HEK293 (cell line): Measurements from ENCODE around the gene DHRS3.
"Not testable (repeated sequence)": the region's sequence is repeated elsewhere in the genome, so short reads cannot be mapped to it uniquely, and the experiment has no call there.

ENCODE experiments used
- CTCF ChIA-PET: fragments of 350-600 bp; formaldehyde crosslinking; extraction: SDS; loops from one replicate; lab custom pipeline; 2021; ENCODE audit warnings: antibody characterized with exemption; lab: Yijun Ruan, JAX
- POLR2A ChIA-PET: fragments of 300-600 bp; formaldehyde crosslinking; extraction: SDS; loops from one replicate; lab custom pipeline; 2020; ENCODE audit warnings: antibody characterized with exemption, inconsistent platforms; lab: Yijun Ruan, JAX
- H3K27ac ChIP-seq: fragments of 200-500 bp; sonication (Bioruptor generic); 2 replicates; pipeline ENCODE4 v1.5.1; 2014; ENCODE audit warnings: low read depth, low read length, control low read depth, inconsistent platforms; ENCODE audit errors: extremely low read depth
- H3K36me3 ChIP-seq, 2 experiments: fragments of 200-500 bp in 1 of 2; sonication (Bioruptor generic) in 1 of 2; 1 replicate in 1 of 2; 2 replicates in 1 of 2; pipeline ENCODE4 v1.5.1; 2014 to 2017; ENCODE audit warnings: inconsistent platforms in 2 of 2, low read length in 2 of 2; ENCODE audit not compliant: control insufficient read depth in 2 of 2, insufficient read depth in 1 of 2
- H3K4me1 ChIP-seq: fragments of 200-500 bp; sonication (Bioruptor generic); 2 replicates; pipeline ENCODE4 v1.5.1; 2014; ENCODE audit warnings: mild to moderate bottlenecking, low read length, inconsistent platforms; ENCODE audit not compliant: control insufficient read depth, insufficient read depth
- H3K4me3 ChIP-seq: 2 replicates; pipeline ENCODE4 v1.5.1; 2011; ENCODE audit warnings: low read depth, mild to moderate bottlenecking, control low read depth, low read length, moderate library complexity
- H3K9me3 ChIP-seq: fragments of 200-500 bp; sonication (Bioruptor generic); 2 replicates; pipeline ENCODE4 v1.5.1; 2014; ENCODE audit warnings: low read depth, low read length, inconsistent platforms; ENCODE audit not compliant: control insufficient read depth, insufficient read depth
- BCL11A ChIP-seq: fragments of 450-650 bp; formaldehyde crosslinking; IDR thresholded peaks from 2 replicates; pipeline ENCODE4 v1.5.1; 2016; ENCODE audit warnings: low read depth, missing biosample characterization, missing genetic modification characterization
- EGR2 ChIP-seq: fragments of 450-650 bp; formaldehyde crosslinking; IDR thresholded peaks from 2 replicates; pipeline ENCODE4 v1.5.1; 2016; ENCODE audit warnings: low read depth, missing biosample characterization, missing genetic modification characterization
- KLF7 ChIP-seq: fragments of 450-650 bp; formaldehyde crosslinking; IDR thresholded peaks from 2 replicates; pipeline ENCODE4 v1.5.1; 2016; ENCODE audit warnings: missing biosample characterization, missing genetic modification characterization, borderline replicate concordance
- SETDB1 ChIP-seq: IDR thresholded peaks from one replicate; pipeline ENCODE4 v1.6.1; 2017; ENCODE audit warnings: mild to moderate bottlenecking, low read length, moderate library complexity, mixed read lengths; ENCODE audit not compliant: insufficient read length
- YY1 ChIP-seq: fragments of 450-650 bp; formaldehyde crosslinking; IDR thresholded peaks from 2 replicates; pipeline ENCODE4 v1.5.1; 2018; ENCODE audit warnings: missing biosample characterization, missing genetic modification characterization
- ZNF121 ChIP-seq: fragments of 450-650 bp; formaldehyde crosslinking; IDR thresholded peaks from 2 replicates; pipeline ENCODE4 v1.5.1; 2016; ENCODE audit warnings: missing biosample characterization, missing genetic modification characterization
- ZNF132 ChIP-seq: fragments of 450-650 bp; formaldehyde crosslinking; IDR thresholded peaks from 2 replicates; pipeline ENCODE4 v1.5.1; 2017; ENCODE audit warnings: missing biosample characterization, missing genetic modification characterization, borderline replicate concordance
- ZNF214 ChIP-seq: fragments of 450-650 bp; formaldehyde crosslinking; IDR thresholded peaks from 2 replicates; pipeline ENCODE4 v1.5.1; 2017; ENCODE audit warnings: missing biosample characterization, mild to moderate bottlenecking, missing genetic modification characterization, borderline replicate concordance
- ZNF558 ChIP-seq: fragments of 450-650 bp; formaldehyde crosslinking; IDR thresholded peaks from 2 replicates; pipeline ENCODE4 v1.5.1; 2016; ENCODE audit warnings: missing biosample characterization, missing genetic modification characterization
- ZNF585B ChIP-seq: fragments of 450-650 bp; formaldehyde crosslinking; IDR thresholded peaks from 2 replicates; pipeline ENCODE4 v1.5.1; 2016; ENCODE audit warnings: missing biosample characterization, missing genetic modification characterization
- TF ChIP-seq, protein P1 (sequence below): fragments of 450-650 bp; formaldehyde crosslinking; IDR thresholded peaks from 2 replicates; pipeline ENCODE4 v1.5.1; 2016; ENCODE audit warnings: missing biosample characterization, missing genetic modification characterization
- TF ChIP-seq, protein P2 (sequence below): fragments of 450-650 bp; formaldehyde crosslinking; IDR thresholded peaks from 2 replicates; pipeline ENCODE4 v1.5.0; 2017; ENCODE audit warnings: missing biosample characterization, missing genetic modification characterization, borderline replicate concordance
- TF ChIP-seq, protein P3 (sequence below): fragments of 450-650 bp; formaldehyde crosslinking; IDR thresholded peaks from 2 replicates; pipeline ENCODE4 v1.5.1; 2016; ENCODE audit warnings: missing biosample characterization, missing genetic modification characterization
- TF ChIP-seq, protein P4 (sequence below): fragments of 450-650 bp; formaldehyde crosslinking; IDR thresholded peaks from 2 replicates; pipeline ENCODE4 v1.5.1; 2017; ENCODE audit warnings: missing biosample characterization, missing genetic modification characterization

Gene DHRS3

DNA sequence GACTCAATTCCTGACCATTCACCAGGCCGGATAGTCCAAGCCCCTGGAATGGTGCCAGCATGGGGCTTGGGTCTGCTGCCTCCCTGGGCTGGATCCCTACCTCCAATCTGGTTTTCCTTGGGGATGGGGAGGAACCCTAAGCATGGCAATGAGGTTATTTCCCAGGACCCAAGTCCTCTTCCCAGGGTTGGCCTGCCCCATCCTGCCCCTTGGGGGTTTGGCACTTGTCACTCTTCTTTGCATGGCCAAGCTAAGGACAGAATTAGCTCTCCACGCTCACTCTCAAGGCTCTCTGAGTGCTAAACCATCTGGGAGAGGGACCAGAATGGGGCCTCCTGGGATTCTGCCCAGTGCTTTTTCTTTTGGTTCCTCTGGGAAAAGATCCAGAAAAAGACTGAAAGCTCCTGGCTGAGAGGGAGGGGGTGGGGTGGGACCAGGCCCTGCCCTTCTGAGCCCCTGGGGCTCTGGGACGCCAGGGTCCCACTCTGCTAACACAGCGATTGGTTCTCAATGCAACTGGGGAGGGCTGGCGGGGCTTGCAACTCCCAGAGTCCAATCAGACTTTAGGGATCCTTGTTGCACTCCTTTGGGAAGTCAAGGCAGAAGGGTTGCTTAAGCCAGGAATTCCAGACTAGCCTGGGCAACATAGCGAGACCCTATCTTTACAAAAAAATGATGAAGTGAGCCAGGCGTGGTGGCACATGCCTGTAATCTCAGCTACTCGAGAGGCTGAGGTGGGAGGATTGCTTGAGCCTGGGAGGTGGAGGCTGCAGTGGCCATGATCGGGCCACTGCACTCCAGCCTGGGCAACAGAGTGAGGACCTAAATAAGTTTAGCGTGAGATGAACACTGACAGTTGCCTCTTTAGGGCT, 52.7 kb downstream of the DHRS3 start:
- H3K9me3 ChIP-seq = no peaks in the 10 kb centered on the region
- ChIA-PET POLR2A (no interaction called here), CTCF (interaction anchor here (1.1 kb wide), 1 partner anchor 9 kb away, joined by 3 read pairs; no protein-coding TSS in a partner anchor)
- H3K36me3 ChIP-seq = peaks cover 0 to 18% of the 10 kb centered on the region in 2 experiments; a peak in 2 of 3 replicates
- H3K4me3 ChIP-seq = no peak overlapping the region
- no peak overlapping the region for H3K27ac ChIP-seq
- no peaks in the 10 kb centered on the region for H3K4me1 ChIP-seq
- TF ChIP-seq, protein P1, sequence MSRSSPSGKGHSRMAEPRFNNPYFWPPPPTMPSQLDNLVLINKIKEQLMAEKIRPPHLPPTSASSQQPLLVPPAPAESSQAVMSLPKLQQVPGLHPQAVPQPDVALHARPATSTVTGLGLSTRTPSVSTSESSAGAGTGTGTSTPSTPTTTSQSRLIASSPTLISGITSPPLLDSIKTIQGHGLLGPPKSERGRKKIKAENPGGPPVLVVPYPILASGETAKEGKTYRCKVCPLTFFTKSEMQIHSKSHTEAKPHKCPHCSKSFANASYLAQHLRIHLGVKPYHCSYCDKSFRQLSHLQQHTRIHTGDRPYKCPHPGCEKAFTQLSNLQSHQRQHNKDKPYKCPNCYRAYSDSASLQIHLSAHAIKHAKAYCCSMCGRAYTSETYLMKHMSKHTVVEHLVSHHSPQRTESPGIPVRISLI (tag by site-specific recombination) = no peak
- no peak for TF ChIP-seq ZNF214 (tag by site-specific recombination)
- TF ChIP-seq ZNF121 (tag by site-specific recombination) = 0 out of 2 replicates have a peak, but pooled peaks have one; percentile 23
- TF ChIP-seq, protein P2, sequence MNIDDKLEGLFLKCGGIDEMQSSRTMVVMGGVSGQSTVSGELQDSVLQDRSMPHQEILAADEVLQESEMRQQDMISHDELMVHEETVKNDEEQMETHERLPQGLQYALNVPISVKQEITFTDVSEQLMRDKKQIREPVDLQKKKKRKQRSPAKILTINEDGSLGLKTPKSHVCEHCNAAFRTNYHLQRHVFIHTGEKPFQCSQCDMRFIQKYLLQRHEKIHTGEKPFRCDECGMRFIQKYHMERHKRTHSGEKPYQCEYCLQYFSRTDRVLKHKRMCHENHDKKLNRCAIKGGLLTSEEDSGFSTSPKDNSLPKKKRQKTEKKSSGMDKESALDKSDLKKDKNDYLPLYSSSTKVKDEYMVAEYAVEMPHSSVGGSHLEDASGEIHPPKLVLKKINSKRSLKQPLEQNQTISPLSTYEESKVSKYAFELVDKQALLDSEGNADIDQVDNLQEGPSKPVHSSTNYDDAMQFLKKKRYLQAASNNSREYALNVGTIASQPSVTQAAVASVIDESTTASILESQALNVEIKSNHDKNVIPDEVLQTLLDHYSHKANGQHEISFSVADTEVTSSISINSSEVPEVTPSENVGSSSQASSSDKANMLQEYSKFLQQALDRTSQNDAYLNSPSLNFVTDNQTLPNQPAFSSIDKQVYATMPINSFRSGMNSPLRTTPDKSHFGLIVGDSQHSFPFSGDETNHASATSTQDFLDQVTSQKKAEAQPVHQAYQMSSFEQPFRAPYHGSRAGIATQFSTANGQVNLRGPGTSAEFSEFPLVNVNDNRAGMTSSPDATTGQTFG (tag by site-specific recombination) = no peak

DNA sequence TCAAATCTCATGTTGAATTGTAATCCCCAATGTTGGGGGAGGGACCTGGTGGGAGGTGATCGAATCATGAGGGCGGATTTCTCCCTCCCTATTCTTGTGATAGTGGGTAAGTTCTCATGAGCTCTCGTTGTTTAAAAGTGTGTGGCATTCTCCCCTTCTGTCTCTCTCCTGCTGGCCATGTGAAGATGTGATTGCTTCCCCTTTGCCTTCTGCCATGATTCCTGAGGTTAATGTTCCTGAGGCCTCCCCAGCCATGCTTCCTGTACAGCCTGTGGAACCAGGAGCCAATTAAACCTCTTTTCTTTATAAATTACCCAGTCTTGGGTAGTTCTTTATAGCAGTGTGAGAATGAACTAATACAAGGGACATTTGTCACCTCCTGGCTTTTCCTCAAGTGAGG, 53.8 kb downstream of the DHRS3 start:
- peak; percentile 29 for TF ChIP-seq SETDB1
- TF ChIP-seq, all 188 proteins: peak for 1; not testable (repeated sequence) for 187
- CTCF ChIA-PET, H3K9me3 ChIP-seq, H3K4me1 ChIP-seq, H3K4me3 ChIP-seq, H3K27ac ChIP-seq: not testable (repeated sequence)
- H3K36me3 ChIP-seq = peaks cover 0 to 14% of the 10 kb centered on the region in 2 experiments; a peak in 2 of 3 replicates
- POLR2A ChIA-PET = interaction anchor here (0.6 kb wide), 1 partner anchor 54 kb away, joined by 3 read pairs; the partner anchor contains the start of gene DHRS3

DNA sequence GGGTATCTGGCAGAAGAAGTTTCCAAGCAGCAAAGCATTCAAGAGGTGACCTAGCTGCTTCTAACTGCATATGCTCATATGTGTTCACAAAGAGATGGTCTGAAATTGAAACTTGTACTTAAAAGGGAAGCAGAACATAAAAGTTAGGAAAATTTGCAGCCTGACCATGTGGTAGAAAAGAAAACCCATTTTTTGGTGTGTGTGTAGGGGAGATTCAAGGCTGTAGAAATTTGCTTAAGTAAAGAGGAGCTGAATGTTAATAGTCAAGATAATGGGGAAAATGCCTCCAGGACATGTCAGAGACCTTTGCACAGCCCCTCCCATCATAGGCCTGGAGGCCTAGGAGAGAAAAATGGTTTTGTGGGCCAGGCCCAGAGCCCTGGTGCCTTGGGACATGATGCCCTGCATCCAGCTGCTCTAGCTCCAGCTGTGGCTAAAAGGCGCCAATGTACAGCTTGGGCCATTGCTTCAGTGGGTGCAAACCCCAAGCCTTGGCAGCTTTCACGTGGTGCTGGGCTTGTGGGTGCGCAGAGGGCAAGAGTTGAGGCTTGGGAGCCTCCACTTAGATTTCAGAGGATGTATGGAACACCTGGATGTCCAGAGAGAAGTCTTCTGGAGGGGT, 54.9 kb downstream of the DHRS3 start:
- CTCF ChIA-PET = no interaction called here
- H3K36me3 ChIP-seq = peaks cover 0 to 11% of the 10 kb centered on the region in 2 experiments; a peak in 1 of 3 replicates
- H3K9me3 ChIP-seq = no peaks in the 10 kb centered on the region
- H3K4me1 ChIP-seq = no peaks in the 10 kb centered on the region
- H3K27ac ChIP-seq = no peak overlapping the region
- no peak overlapping the region for H3K4me3 ChIP-seq
- TF ChIP-seq KLF7 (tag by site-specific recombination) (no peak), BCL11A (tag by site-specific recombination) (no peak), ZNF558 (0 out of 2 replicates have a peak, but pooled peaks have one; percentile 36), YY1 (tag by site-specific recombination) (no peak), SETDB1 (peak; percentile 97), EGR2 (tag by site-specific recombination) (no peak), ZNF132 (tag by site-specific recombination) (no peak), ZNF585B (tag by site-specific recombination) (peak; percentile 96)
- TF ChIP-seq, protein P3, sequence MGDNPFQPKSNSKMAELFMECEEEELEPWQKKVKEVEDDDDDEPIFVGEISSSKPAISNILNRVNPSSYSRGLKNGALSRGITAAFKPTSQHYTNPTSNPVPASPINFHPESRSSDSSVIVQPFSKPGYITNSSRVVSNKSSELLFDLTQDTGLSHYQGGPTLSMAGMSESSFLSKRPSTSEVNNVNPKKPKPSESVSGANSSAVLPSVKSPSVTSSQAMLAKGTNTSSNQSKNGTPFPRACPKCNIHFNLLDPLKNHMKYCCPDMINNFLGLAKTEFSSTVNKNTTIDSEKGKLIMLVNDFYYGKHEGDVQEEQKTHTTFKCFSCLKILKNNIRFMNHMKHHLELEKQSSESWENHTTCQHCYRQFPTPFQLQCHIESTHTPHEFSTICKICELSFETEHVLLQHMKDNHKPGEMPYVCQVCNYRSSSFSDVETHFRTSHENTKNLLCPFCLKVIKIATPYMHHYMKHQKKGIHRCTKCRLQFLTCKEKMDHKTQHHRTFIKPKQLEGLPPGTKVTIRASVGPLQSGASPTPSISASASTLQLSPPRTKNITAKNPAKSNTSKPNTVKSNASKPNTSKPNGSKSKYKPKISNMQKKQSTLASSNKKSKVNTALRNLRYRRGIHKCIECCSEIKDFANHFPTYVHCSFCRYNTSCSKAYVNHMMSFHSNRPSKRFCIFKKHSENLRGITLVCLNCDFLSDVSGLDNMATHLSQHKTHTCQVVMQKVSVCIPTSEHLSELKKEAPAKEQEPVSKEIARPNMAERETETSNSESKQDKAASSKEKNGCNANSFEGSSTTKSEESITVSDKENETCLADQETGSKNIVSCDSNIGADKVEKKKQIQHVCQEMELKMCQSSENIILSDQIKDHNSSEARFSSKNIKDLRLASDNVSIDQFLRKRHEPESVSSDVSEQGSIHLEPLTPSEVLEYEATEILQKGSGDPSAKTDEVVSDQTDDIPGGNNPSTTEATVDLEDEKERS = peak; percentile 93
- TF ChIP-seq, protein P4, sequence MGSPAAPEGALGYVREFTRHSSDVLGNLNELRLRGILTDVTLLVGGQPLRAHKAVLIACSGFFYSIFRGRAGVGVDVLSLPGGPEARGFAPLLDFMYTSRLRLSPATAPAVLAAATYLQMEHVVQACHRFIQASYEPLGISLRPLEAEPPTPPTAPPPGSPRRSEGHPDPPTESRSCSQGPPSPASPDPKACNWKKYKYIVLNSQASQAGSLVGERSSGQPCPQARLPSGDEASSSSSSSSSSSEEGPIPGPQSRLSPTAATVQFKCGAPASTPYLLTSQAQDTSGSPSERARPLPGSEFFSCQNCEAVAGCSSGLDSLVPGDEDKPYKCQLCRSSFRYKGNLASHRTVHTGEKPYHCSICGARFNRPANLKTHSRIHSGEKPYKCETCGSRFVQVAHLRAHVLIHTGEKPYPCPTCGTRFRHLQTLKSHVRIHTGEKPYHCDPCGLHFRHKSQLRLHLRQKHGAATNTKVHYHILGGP (tag by site-specific recombination) = no peak
- TF ChIP-seq, all 188 proteins: peak for 4
- POLR2A ChIA-PET = no interaction called here
